ENCODE measurements around the gene MAD1L1.

DNA sequence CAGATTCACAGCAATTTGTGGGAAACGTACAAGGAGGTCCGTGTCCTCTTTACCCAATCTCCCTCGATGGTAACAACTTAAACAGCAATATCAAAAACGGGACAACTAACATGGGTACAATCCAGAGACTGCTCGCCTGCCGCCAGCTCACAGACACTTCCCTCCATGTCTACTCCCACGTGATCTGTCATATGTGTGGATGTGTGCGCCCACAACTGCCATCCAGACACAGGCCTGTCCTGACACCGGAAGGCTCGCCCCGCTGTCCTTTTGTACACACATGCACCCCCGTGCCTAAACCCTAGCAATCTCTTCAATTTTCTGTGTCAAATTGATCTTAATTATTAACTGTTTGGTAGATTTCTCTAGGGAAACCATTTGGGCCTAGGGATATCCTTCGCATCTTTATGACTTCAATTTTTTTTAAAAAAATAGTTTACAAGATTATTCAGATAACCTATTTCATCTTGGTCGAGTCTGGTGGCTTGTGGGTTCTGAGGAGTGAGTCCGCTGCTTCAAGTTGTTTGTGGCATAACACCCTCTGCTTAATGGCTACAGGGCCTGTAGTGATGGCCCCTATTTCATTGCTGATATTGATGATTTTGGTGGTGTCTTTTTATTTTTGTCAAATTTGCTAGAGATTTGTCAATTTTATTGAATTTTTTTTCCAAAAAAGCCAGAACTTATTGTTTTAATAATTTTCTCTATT lies 260.6 kb downstream of the MAD1L1 start:
- no peak for TF ChIP-seq POLR2AphosphoS5 (IDR thresholded peaks at IDR 0.05; ENCODE audit: low read depth, low read length)
- TF ChIP-seq CTCF (IDR thresholded peaks at IDR 0.05; ENCODE audit: control extremely low read depth in 1 of 3, insufficient read depth in 1 of 3, low read depth in 1 of 3, low read length in 3 of 3), result no peak
- no peak for TF ChIP-seq KDM1A (IDR thresholded peaks at IDR 0.05; ENCODE audit: borderline replicate concordance, low read length)
- no peak for TF ChIP-seq SP2 (IDR thresholded peaks at IDR 0.05; ENCODE audit: low read length)
- TF ChIP-seq ASH2L (IDR thresholded peaks at IDR 0.05; ENCODE audit: low read length), result no peak
- TF ChIP-seq POLR2A (IDR thresholded peaks at IDR 0.05; ENCODE audit: control extremely low read depth in 1 of 2, low read depth in 2 of 2, low read length in 2 of 2), result no peak
- TF ChIP-seq TAF7 (optimal IDR thresholded peaks at IDR 0.05; ENCODE audit: borderline replicate concordance, low read depth, low read length), result no peak
- no peak for TF ChIP-seq SIN3A (conservative IDR thresholded peaks at IDR 0.05 in 1 of 2, IDR thresholded peaks at IDR 0.05 in 1 of 2; ENCODE audit: low read depth in 1 of 2, low read length in 2 of 2)
